Muscle layer of duodenum (tissue), 2 donors: ENCODE measurements around the gene TIMM23.
"Not testable (repeated sequence)": the region's sequence is repeated elsewhere in the genome, so short reads cannot be mapped to it uniquely, and the experiment has no call there.

Source experiments
- H3K27ac ChIP-seq: one replicate; pipeline ENCODE4 v1.7.0; 2013; ENCODE audit warnings: mild to moderate bottlenecking, low read length
- H3K27me3 ChIP-seq: one replicate; pipeline ENCODE4 v1.7.0; 2013; ENCODE audit warnings: low read depth, mild to moderate bottlenecking, control low read depth, low read length
- H3K36me3 ChIP-seq, 2 donors: one replicate each; pipeline ENCODE4 v1.7.0; 2013; ENCODE audit warnings: low read length in 2 of 2, control low read depth in 1 of 2, mild to moderate bottlenecking in 1 of 2; ENCODE audit not compliant: insufficient read depth in 2 of 2, control insufficient read depth in 1 of 2
- H3K4me1 ChIP-seq, 2 donors: one replicate each; pipeline ENCODE4 v1.7.0; 2013; ENCODE audit warnings: low read length in 2 of 2, mild to moderate bottlenecking in 2 of 2, control low read depth in 1 of 2, moderate library complexity in 1 of 2; ENCODE audit not compliant: insufficient read depth in 2 of 2, control insufficient read depth in 1 of 2
- H3K4me3 ChIP-seq, 2 donors: one replicate each; pipeline ENCODE4 v1.7.0; 2013; ENCODE audit warnings: low read length in 2 of 2, low read depth in 1 of 2, mild to moderate bottlenecking in 1 of 2
- H3K9me3 ChIP-seq, 2 donors: one replicate each; pipeline ENCODE4 v1.7.0; 2013; ENCODE audit warnings: low read length in 2 of 2, control low read depth in 1 of 2, mild to moderate bottlenecking in 1 of 2; ENCODE audit not compliant: control insufficient read depth in 1 of 2
- donor health status: healthy.

The TIMM23 gene

GRCh38 chr10:46040004-46040403 is 67.7 kb downstream of the TIMM23 start:
- H3K36me3 ChIP-seq = no peaks in the 10 kb centered on the region
- H3K4me1 ChIP-seq = no peaks in the 10 kb centered on the region
- no peaks in the 10 kb centered on the region for H3K9me3 ChIP-seq
- H3K4me3 ChIP-seq = no peak overlapping the region
- no peaks in the 10 kb centered on the region for H3K27me3 ChIP-seq
- H3K27ac ChIP-seq = no peak overlapping the region

GRCh38 chr10:46042527-46042926 is 70.2 kb downstream of the TIMM23 start:
- no peaks in the 10 kb centered on the region for H3K36me3 ChIP-seq
- H3K27ac ChIP-seq = no peak overlapping the region
- H3K27me3 ChIP-seq = no peaks in the 10 kb centered on the region
- H3K4me1 ChIP-seq = no peaks in the 10 kb centered on the region
- H3K4me3 ChIP-seq = no peak overlapping the region
- H3K9me3 ChIP-seq = no peaks in the 10 kb centered on the region

- no peak within 1 kb of the TSS for H3K27ac ChIP-seq
- no peaks in the 10 kb centered on the region for H3K4me1 ChIP-seq
- no peaks in the 10 kb centered on the region for H3K36me3 ChIP-seq
- H3K27me3 ChIP-seq = no peaks in the 10 kb centered on the region
- H3K9me3 ChIP-seq = no peaks in the 10 kb centered on the region
- no peak within 1 kb of the TSS for H3K4me3 ChIP-seq
Observed at GRCh38 chr10:46046261-46046660, 74.0 kb downstream of the TIMM23 start, which contains the start of gene MSMB. Gene MSMB, minus strand, starts transcription at chr10:46046269. Its CDS starts 32 bp downstream, at chr10:46046237.

GRCh38 chr10:46048152-46048551 is 75.9 kb downstream of the TIMM23 start:
- Histone ChIP-seq H3K27ac (no peak overlapping the region), H3K9me3 (no peaks in the 10 kb centered on the region), H3K4me1 (no peaks in the 10 kb centered on the region), H3K36me3 (no peaks in the 10 kb centered on the region), H3K27me3 (no peaks in the 10 kb centered on the region), H3K4me3 (no peak overlapping the region)

- not testable (repeated sequence) for H3K4me3 ChIP-seq, H3K36me3 ChIP-seq, H3K9me3 ChIP-seq, H3K4me1 ChIP-seq, H3K27ac ChIP-seq, H3K27me3 ChIP-seq
Observed at GRCh38 chr10:46049497-46049831, 77.2 kb downstream of the TIMM23 start.

- H3K27me3 ChIP-seq = no peaks in the 10 kb centered on the region
- no peak overlapping the region for H3K4me3 ChIP-seq
- H3K36me3 ChIP-seq = no peaks in the 10 kb centered on the region
- no peaks in the 10 kb centered on the region for H3K4me1 ChIP-seq
- no peak overlapping the region for H3K27ac ChIP-seq
- H3K9me3 ChIP-seq = no peaks in the 10 kb centered on the region
Observed at GRCh38 chr10:46050941-46051623, 78.8 kb downstream of the TIMM23 start.

GRCh38 chr10:46052057-46052790 is 79.9 kb downstream of the TIMM23 start:
- H3K4me3 ChIP-seq = no peak overlapping the region
- no peak overlapping the region for H3K27ac ChIP-seq
- H3K27me3 ChIP-seq = no peaks in the 10 kb centered on the region
- no peaks in the 10 kb centered on the region for H3K4me1 ChIP-seq
- peaks cover under 1 to 3% of the 10 kb centered on the region in 2 donors for H3K9me3 ChIP-seq
- H3K36me3 ChIP-seq = no peaks in the 10 kb centered on the region

GRCh38 chr10:46052791-46053375 is 80.6 kb downstream of the TIMM23 start:
- H3K27ac ChIP-seq = no peak overlapping the region
- H3K27me3 ChIP-seq = no peaks in the 10 kb centered on the region
- H3K36me3 ChIP-seq = no peaks in the 10 kb centered on the region
- H3K9me3 ChIP-seq = peaks cover 5% of the 10 kb centered on the region in 2 donors
- H3K4me1 ChIP-seq = no peaks in the 10 kb centered on the region
- no peak overlapping the region for H3K4me3 ChIP-seq
